G401 (cell line): ENCODE results near the gene AKAP9. TPM values are rescaled to one million over a fixed set of nuclear protein-coding genes. Genes with fewer than 3 reads are reported as not detected.

Experiments used
- DNase-seq: peaks from one replicate; pipeline ENCODE4 v3.0.0-alpha.2; 2015; ENCODE audit warnings: low spot score
- in situ Hi-C: cut with HindIII; loops from 2 replicates; pipeline ENCODE4 v1.10.0; 2016; ENCODE audit warnings: low sequenced_read_pairs, mixed read lengths
- total RNA-seq: library from RNA; depleted of rRNA; stranded (reverse); fragments of >200 nt; shearing (Covaris generic); gene quantifications from 2 replicates; pipeline ENCODE4 v1.2.3, GENCODE V29; 2014; rRNA removed

Gene AKAP9
- total RNA-seq, 1 experiment from 2014 or later, result 15.4 TPM

DNA sequence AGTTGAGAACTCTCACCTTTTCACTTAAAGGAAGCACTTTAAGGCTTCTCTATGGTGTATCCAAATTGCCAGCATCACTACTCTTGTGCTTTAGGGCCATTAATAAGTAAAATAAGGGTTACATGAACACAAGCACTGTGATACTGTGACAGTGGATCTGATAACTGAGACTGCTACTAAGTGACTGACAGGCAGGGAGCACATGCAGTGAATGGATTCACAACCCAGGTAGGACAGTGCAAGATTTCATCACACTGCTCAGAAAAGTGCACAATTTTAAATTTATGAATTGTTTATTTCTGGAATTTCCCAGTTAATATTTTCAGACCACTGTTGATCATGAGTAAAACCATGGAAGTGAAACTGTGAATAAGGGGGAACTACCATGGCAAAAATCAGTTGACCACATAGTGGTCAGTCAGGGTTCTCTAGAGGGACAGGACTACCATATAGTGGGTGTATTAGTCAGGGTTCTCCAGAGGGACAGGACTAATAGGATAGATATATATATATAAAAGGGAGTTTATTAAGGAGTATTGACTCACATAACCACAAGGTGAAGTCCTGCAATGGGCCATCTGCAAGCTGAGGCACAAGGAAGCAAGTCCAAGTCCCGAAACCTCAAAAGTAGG lies 214.6 kb downstream of the AKAP9 start:
- DNase-seq, result no peak
- in situ Hi-C loops, result no loop called here

DNA sequence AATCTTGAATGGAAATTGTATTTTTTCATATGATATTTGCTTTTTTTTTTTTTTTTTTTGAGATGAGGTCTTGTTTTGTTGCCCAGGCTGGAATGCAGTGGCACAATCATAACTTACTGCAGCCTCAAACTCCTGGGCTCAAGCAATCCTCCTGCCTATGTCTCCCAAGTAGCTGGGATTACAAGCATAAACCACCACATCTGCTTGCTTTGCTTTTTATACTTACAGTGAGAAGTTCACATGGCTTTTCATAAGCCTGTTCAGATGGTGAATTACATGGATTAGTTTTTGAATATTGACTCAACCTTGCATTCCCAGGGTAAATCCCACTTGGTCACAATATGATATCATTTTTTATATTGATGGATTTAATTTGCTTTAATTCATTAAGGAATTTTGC lies 216.3 kb downstream of the AKAP9 start:
- in situ Hi-C loops, result no loop called here

DNA sequence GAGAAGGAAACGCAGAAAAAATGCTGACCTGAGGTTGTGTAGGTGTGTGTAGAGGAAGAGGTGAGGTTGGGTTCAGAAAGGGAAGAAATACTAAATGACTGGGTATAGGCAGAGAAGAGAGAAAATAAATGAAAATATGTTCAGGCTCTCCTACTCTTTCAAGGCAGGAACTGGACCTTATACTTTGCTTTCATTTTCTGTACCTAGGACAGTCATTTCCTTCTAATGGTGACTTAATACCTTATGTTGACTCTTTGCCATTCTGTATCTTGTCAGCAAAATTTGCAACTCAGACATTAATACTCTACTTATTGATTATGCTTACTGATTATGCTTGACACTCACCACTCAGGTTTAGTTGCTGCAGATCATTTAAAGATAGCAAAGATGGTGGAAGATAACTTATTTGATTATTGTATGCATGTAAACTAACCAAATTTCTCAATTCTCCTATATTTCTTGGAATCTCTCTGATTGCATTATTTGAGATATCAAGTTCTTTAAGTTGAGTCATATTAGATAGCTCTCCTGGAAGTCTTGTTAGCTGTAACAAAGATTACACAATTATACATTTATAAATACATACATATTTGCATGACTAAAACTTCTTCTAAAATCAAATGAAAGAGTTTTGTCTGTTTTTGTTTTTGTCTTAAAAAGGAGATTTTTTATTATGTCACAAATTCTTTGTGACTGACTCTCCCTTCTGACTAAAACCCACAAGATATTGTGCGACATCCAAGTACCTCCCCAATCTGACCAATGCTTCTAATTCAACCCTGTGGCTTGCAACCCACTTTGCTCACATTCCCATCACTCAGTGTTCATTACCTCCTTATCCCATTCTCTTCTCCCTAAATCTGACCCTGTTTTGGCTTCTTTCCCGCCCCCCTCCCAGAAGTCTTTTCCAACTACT lies 218.3 kb downstream of the AKAP9 start:
- DNase-seq, result no peak
- in situ Hi-C loops, result no loop called here

More for the DNA sequence above, 216.3 kb downstream of the AKAP9 start:
- DNase-seq, result no peak

Other genes with a start within 250 kb of the AKAP9 start
- gene MTERF1, start 60.2 kb upstream of the AKAP9 start, total RNA-seq, result 19.1 and 21.1 TPM in 2 replicates
- 77.6 and 116 TPM in 2 replicates for gene CYP51A1, start 193.6 kb downstream of the AKAP9 start, total RNA-seq
- 0.03 TPM in 1 of 2 replicates, not detected in the other for gene LRRD1, start 238.3 kb downstream of the AKAP9 start, total RNA-seq